Activated B cell treated with CpG ODN at 0.5 μM for 24 hours (primary cell): Measurements from ENCODE around the gene NRTN. TPM values are rescaled to one million over a fixed set of nuclear protein-coding genes. Genes with fewer than 3 reads are reported as not detected.
"Not testable (repeated sequence)": the region's sequence is repeated elsewhere in the genome, so short reads cannot be mapped to it uniquely, and the experiment has no call there.

Experiments
- ATAC-seq: fragments of 200-7000 bp; cut with Tn5 transposase; one replicate; pipeline ENCODE4 v1.10.0; 2021; ENCODE audit warnings: low read depth, mild to moderate bottlenecking, moderate library complexity
- CTCF ChIA-PET: fragments of 350-600 bp; sonication (Branson Sonifier 250); formaldehyde crosslinking; loops from one replicate; lab custom pipeline; 2021; ENCODE audit warnings: antibody characterized with exemption; lab: Charles Lee
- POLR2A ChIA-PET: fragments of 350-600 bp; sonication (Branson Sonifier 250); formaldehyde crosslinking; loops from one replicate; lab custom pipeline; 2021; ENCODE audit warnings: antibody characterized with exemption; lab: Charles Lee
- DNase-seq: peaks from one replicate; pipeline ENCODE4 v3.0.0; 2022
- H3K27ac Mint-ChIP-seq: one replicate; pipeline ENCODE4 v1.8.0; 2020; ENCODE audit warnings: mixed read lengths
- H3K27me3 Mint-ChIP-seq: one replicate; pipeline ENCODE4 v1.8.0; 2021; ENCODE audit warnings: mixed read lengths
- H3K36me3 Mint-ChIP-seq: one replicate; pipeline ENCODE4 v1.8.0; 2021; ENCODE audit warnings: low read depth, mixed read lengths
- H3K4me1 Mint-ChIP-seq: one replicate; pipeline ENCODE4 v1.8.0; 2021; ENCODE audit warnings: mixed read lengths
- H3K4me3 Mint-ChIP-seq: one replicate; pipeline ENCODE4 v1.8.0; 2020; ENCODE audit warnings: mild to moderate bottlenecking, mixed read lengths
- H3K9me3 Mint-ChIP-seq: one replicate; pipeline ENCODE4 v1.8.0; 2020; ENCODE audit warnings: mixed read lengths
- CTCF ChIP-seq: fragments of 200-600 bp; IDR thresholded peaks from one replicate; pipeline ENCODE4 v1.8.0; 2022; ENCODE audit warnings: antibody characterized with exemption, mild to moderate bottlenecking
- intact Hi-C: fragments of 100-400 bp; cut with micrococcal nuclease; formaldehyde crosslinking; loops from one replicate; pipeline ENCODE4 v1.15.1; 2024
- total RNA-seq: library from RNA; stranded (reverse); gene quantifications from 2 replicates; pipeline ENCODE4 v1.2.3, GENCODE V29; 2022

NRTN gene
- total RNA-seq, 1 donor from 2014 or later = 0.42 TPM

- intact Hi-C loops = no loop called here
These were observed 32.5 kb upstream of the NRTN start for GRCh38 chr19:5772416-5772815.

DNA sequence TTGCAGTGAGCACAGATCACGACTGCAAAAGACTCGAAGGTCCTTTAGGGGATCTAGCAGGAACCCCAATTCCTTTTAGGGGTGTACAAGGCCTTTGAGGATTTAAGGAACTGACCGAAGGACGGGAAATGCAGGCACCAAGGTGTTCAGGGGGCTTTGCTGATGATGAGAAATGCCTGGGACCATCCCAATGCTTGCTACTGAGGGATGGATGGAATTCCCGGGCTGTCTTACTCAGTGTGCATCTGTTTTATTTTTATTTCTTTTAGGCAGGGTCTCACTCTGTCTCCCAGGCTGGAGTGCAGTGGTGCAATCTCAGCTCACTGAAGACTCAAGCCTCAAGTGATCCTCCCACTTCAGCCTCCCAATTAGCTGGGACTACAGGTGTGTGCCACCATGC lies 31.6 kb upstream of the NRTN start:
- no peak for TF ChIP-seq CTCF
- H3K4me3 Mint-ChIP-seq = no peak overlapping the region
- no peak for DNase-seq
- no peaks in the 10 kb centered on the region for H3K27me3 Mint-ChIP-seq
- no peaks in the 10 kb centered on the region for H3K9me3 Mint-ChIP-seq
- H3K4me1 Mint-ChIP-seq = no peaks in the 10 kb centered on the region
- no peaks in the 10 kb centered on the region for H3K36me3 Mint-ChIP-seq
- CTCF ChIA-PET = no interaction called here
- no peak for ATAC-seq
- H3K27ac Mint-ChIP-seq = no peak overlapping the region
- intact Hi-C loops = no loop called here
- POLR2A ChIA-PET = no interaction called here

More at GRCh38 chr19:5772416-5772815, 32.5 kb upstream of the NRTN start:
- H3K4me1 Mint-ChIP-seq = no peaks in the 10 kb centered on the region
- no peak for TF ChIP-seq CTCF
- no peaks in the 10 kb centered on the region for H3K9me3 Mint-ChIP-seq
- ATAC-seq (no peak), DNase-seq (no peak)
- CTCF ChIA-PET = no interaction called here
- POLR2A ChIA-PET = no interaction called here
- no peaks in the 10 kb centered on the region for H3K36me3 Mint-ChIP-seq
- no peaks in the 10 kb centered on the region for H3K27me3 Mint-ChIP-seq
- H3K27ac Mint-ChIP-seq = no peak overlapping the region
- no peak overlapping the region for H3K4me3 Mint-ChIP-seq

GRCh38 chr19:5774921-5775320 lies 29.9 kb upstream of the NRTN start:
- no peak for TF ChIP-seq CTCF
- ATAC-seq (no peak), DNase-seq (no peak)
- intact Hi-C loops = no loop called here
- Mint-ChIP-seq H3K36me3 (no peaks in the 10 kb centered on the region), H3K4me3 (no peak overlapping the region), H3K9me3 (no peaks in the 10 kb centered on the region), H3K27me3 (no peaks in the 10 kb centered on the region), H3K4me1 (no peaks in the 10 kb centered on the region), H3K27ac (no peak overlapping the region)
- ChIA-PET POLR2A (interaction anchor here (0.7 kb wide), 1 partner anchor 1402 kb away, joined by 4 read pairs; no protein-coding TSS in a partner anchor), CTCF (no interaction called here)

GRCh38 chr19:5775668-5776309 lies 29.1 kb upstream of the NRTN start:
- H3K27me3 Mint-ChIP-seq = no peaks in the 10 kb centered on the region
- ATAC-seq (no peak), DNase-seq (no peak)
- CTCF ChIA-PET = no interaction called here
- no peaks in the 10 kb centered on the region for H3K36me3 Mint-ChIP-seq
- no peak for TF ChIP-seq CTCF
- H3K4me1 Mint-ChIP-seq = no peaks in the 10 kb centered on the region
- intact Hi-C loops = no loop called here
- H3K4me3 Mint-ChIP-seq = no peak overlapping the region
- H3K27ac Mint-ChIP-seq = no peak overlapping the region
- POLR2A ChIA-PET = no interaction called here
- no peaks in the 10 kb centered on the region for H3K9me3 Mint-ChIP-seq

DNA sequence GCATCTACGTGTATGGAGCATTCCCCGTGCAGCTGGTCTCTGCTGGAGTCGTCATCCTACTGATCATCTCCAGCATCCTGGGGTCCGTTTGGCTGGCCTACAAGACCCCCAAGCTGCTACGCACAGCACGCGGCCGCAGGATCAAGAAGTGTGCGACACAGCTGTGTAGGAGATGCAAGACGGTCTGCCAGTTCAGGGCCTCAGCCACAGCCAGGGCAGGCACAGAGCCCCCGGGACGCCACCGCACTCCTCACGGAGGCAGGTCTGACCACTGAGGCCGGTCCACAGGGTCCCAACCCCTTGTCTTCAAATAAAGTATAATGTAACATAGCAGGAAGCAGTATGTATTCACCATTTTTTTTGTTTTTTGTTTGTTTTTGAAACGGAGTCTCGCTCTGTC lies 26.5 kb upstream of the NRTN start:
- Mint-ChIP-seq H3K27me3 (no peaks in the 10 kb centered on the region), H3K36me3 (no peaks in the 10 kb centered on the region), H3K9me3 (no peaks in the 10 kb centered on the region), H3K4me3 (no peak overlapping the region), H3K27ac (no peak overlapping the region), H3K4me1 (no peaks in the 10 kb centered on the region)
- ATAC-seq (no peak), DNase-seq (no peak)
- intact Hi-C loops = no loop called here
- POLR2A ChIA-PET = interaction anchor here (0.7 kb wide), 2 partner anchors 10 to 1306 kb away, joined by 5 to 13 read pairs; partner anchors contain the start of gene HDGFL2
- CTCF ChIA-PET = no interaction called here
- no peak for TF ChIP-seq CTCF

DNA sequence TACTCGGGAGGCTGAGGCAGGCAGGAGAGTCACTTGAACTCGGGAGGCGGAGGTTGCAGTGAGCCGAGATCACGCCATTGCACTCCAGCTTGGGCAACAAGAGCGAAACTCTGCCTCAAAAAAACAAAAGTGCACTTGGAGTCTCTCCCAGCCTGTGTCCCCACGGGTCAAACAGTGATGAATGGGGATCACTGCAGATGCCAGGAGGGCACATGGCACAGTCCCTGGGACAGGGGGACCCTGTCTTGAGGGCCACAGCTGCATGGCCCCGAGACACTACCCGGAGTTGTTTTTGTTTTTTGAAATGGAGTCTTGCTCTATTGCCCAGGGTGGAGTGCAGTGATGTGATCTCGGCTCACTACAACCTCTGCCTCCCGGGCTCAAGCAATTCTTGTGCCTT lies 24.0 kb upstream of the NRTN start:
- intact Hi-C loops, ATAC-seq, H3K4me1 Mint-ChIP-seq, H3K27ac Mint-ChIP-seq, CTCF ChIA-PET, H3K9me3 Mint-ChIP-seq, H3K4me3 Mint-ChIP-seq, H3K27me3 Mint-ChIP-seq, DNase-seq: not testable (repeated sequence)
- POLR2A ChIA-PET = interaction anchor here (0.7 kb wide), 1 partner anchor 10 kb away, joined by 4 read pairs; the partner anchor contains the start of gene DUS3L
- H3K36me3 Mint-ChIP-seq = peaks cover 13% of the 10 kb centered on the region
